Fibroblast of pulmonary artery (primary cell): ENCODE results near the gene CPEB3.

Source experiments
- DNase-seq: peaks from one replicate; pipeline ENCODE4 v3.0.0-alpha.2; 2010; ENCODE audit warnings: low read depth
- H3K4me3 ChIP-seq: replicated peaks from 2 replicates; pipeline ENCODE4 v1.5.1; 2011; ENCODE audit warnings: low read depth, mild to moderate bottlenecking, control low read depth, low read length, moderate library complexity
- TF ChIP-seq, protein P1 (sequence below): IDR thresholded peaks from 2 replicates; pipeline ENCODE4 v1.5.1; 2011; ENCODE audit warnings: mild to moderate bottlenecking, control low read depth, low read length, inconsistent platforms; ENCODE audit errors: missing control alignments

The CPEB3 gene

DNA sequence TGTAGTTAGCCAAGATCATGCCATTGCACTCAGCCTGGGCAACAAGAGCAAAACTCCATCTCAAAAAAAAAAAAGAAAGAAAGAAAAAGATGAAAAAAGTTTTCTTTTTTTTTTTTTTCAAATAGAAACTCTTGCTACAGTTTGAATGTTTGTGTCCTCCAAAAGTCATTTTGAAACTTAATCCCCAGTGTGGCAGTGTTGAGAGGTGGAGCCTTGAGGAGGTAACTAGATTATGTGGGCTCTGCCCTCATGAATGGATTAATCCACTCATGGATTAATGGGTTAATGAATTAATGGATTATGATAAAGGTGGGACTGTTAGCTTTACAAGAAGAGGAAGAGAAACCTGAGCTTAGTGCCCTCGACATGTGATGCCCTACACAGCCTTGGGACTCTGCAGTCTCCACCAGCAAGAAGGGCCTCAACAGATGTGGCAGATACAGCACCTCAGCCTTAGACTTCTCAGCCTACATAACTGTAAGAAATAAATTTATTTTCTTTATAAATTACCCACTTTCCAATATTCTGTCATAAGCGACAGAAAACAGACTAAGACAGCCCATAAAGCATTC, 25.1 kb downstream of the CPEB3 start:
- TF ChIP-seq, protein P1, sequence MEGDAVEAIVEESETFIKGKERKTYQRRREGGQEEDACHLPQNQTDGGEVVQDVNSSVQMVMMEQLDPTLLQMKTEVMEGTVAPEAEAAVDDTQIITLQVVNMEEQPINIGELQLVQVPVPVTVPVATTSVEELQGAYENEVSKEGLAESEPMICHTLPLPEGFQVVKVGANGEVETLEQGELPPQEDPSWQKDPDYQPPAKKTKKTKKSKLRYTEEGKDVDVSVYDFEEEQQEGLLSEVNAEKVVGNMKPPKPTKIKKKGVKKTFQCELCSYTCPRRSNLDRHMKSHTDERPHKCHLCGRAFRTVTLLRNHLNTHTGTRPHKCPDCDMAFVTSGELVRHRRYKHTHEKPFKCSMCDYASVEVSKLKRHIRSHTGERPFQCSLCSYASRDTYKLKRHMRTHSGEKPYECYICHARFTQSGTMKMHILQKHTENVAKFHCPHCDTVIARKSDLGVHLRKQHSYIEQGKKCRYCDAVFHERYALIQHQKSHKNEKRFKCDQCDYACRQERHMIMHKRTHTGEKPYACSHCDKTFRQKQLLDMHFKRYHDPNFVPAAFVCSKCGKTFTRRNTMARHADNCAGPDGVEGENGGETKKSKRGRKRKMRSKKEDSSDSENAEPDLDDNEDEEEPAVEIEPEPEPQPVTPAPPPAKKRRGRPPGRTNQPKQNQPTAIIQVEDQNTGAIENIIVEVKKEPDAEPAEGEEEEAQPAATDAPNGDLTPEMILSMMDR: no peak
- DNase-seq: no peak
- H3K4me3 ChIP-seq: no peak overlapping the region

DNA sequence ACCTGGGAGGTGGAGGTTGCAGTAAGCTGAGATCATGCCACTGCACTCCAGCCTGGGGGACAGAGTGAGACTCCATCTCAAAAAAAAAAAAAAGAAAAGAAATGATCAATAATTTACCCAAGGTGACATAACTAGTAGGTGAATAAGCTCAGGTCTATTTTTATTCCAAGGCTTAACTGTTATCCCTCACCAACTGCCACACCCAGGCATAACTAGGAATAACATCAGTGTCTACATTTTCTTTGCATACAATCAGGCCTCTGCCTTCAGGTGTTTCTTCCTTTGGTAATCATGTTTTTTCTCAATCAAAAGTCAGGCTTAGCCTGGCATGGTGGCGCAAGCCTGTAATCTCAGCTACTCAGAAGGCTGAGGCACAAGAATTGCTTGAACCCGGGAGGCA, 26.6 kb downstream of the CPEB3 start:
- TF ChIP-seq, protein P1: no peak
- no peak overlapping the region for H3K4me3 ChIP-seq
- no peak for DNase-seq

DNA sequence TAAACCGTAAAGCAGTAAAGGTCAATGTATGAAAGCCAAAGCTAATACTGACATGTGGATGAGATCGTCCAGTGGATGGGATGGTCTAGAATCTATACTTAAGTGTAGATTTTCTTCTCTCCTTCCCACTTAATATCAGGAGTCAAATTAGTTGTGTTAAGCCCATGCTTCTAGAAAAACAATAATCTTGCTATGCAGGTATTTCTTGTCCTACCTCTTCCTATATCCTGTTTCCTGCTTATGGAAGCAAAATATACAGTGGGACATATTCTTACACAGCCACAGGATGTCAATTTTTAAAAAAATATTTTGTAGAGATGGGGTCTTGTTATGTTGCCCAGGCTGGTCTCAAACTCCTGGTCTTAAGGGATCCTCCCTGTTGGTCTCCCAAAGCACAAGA, 27.5 kb downstream of the CPEB3 start:
- TF ChIP-seq, protein P1: no peak
- DNase-seq: no peak
- H3K4me3 ChIP-seq: no peak overlapping the region

DNA sequence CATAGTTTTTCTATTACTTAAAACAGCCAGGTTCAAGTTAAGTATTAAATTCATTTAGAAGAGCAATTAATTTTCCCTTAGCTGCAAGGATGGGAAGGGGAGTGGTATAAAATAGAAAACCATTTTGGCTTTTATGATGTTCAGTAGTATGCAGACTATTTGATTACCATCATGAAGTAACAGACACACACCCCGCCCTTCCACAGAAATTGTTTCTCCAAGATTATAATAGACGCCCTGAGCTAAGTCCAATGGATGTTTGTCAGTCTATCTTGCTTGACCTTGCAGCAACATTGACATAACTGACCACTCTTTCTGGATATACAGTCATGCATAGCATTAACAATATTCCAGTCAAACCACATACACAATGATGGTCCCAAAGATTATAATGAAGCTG, 42.3 kb downstream of the CPEB3 start:
- no peak overlapping the region for H3K4me3 ChIP-seq
- TF ChIP-seq, protein P1: no peak
- no peak for DNase-seq

DNA sequence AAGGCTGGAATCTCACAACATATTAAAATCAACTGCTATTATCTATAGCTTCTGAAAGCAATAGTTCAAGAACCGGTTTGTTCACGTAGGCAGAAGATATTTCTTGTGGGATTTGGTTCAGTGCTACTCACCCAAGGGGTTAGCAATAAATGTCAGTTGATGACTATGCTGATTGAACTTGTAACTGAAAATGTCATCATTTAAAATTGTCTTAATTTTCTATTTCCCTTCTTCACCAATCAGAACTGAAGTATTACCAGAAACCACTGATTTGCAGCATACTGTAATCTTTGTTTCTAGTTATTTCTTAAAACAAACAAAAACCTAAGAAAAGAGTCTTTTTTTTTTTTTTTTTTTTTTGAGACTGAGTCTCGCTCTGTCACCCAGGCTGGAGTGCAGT, 46.1 kb downstream of the CPEB3 start:
- TF ChIP-seq, protein P1: no peak
- H3K4me3 ChIP-seq: no peak overlapping the region
- DNase-seq: no peak

DNA sequence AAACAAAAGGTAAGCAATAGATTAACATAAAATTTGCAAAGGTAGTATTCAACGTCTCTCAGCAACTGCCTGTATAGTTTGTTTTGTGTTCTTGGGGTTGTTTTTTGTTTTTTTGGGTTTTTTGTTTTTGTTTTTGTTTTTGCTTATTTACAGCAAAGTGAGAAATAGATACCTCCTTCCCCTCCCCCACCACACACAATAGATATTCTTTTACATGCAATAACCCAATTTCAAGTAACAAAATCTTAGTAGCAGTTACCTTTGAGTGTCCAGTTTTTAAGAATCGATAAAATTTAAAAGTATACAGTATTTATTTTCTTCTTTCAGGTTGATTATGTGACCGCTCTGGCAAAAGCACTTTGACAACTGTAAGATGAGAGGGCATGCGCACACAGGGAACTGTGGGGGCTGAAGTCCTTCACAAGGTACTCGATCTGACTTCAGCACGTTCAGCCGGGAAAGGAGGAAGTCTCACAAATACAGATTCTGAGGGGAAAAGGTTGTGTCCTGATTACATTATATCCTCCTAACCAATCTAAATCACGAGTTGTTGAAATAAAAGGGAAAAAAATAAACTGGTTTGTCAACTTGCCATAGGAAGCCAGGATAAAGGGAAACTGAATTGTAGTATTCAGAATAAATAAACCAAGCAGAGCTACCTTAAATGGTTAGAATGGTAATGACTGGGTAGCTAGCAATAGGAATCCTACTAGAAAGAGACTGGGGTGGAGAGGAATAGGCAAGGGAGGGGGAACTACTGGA, 47.8 kb downstream of the CPEB3 start:
- peak; percentile 77 for DNase-seq

More for the DNA sequence above, 47.8 kb downstream of the CPEB3 start:
- H3K4me3 ChIP-seq: peak overlapping the region; percentile 47
- TF ChIP-seq, protein P1: no peak
